Keratinocyte (primary cell): ENCODE data around the gene USP26. TPM values are rescaled to one million over a fixed set of nuclear protein-coding genes. Genes with fewer than 3 reads are reported as not detected.

ENCODE experiments used
- DNase-seq: peaks from one replicate; pipeline ENCODE4 v3.0.0-alpha.2; 2011; ENCODE audit warnings: low read depth, missing footprints, low spot score
- FAIRE-seq: peaks from 2 replicates; lab custom pipeline; 2011; peaks lifted over from hg19 to GRCh38; lab: Jason Lieb, UNC
- H2AFZ ChIP-seq: 2 replicates; pipeline ENCODE4 v1.6.0; 2012; ENCODE audit warnings: low read length, control low read depth, inconsistent platforms; ENCODE audit not compliant: control insufficient read depth
- H3K27ac ChIP-seq: 2 replicates; pipeline ENCODE4 v1.5.1; 2011; ENCODE audit warnings: low read length; ENCODE audit not compliant: control insufficient read depth, insufficient read depth
- H3K27me3 ChIP-seq: 3 replicates; pipeline ENCODE4 v1.6.0; 2011; ENCODE audit warnings: low read length; ENCODE audit not compliant: control insufficient read depth, insufficient read depth; ENCODE audit errors: extremely low read depth
- H3K36me3 ChIP-seq, 2 experiments: 2 replicates in 1 of 2; 3 replicates in 1 of 2; pipeline ENCODE4 v1.5.1; 2011; ENCODE audit warnings: low read length in 2 of 2, mild to moderate bottlenecking in 1 of 2; ENCODE audit not compliant: control insufficient read depth in 2 of 2, insufficient read depth in 2 of 2; ENCODE audit errors: extremely low read depth in 1 of 2
- H3K4me1 ChIP-seq: 3 replicates; pipeline ENCODE4 v1.5.1; 2011; ENCODE audit warnings: low read length; ENCODE audit not compliant: control insufficient read depth, insufficient read depth; ENCODE audit errors: extremely low read depth
- H3K4me2 ChIP-seq: 3 replicates; pipeline ENCODE4 v1.6.0; 2011; ENCODE audit warnings: low read depth, low read length; ENCODE audit not compliant: control insufficient read depth, insufficient read depth; ENCODE audit errors: extremely low read depth
- H3K4me3 ChIP-seq, 3 experiments: fragments of 200-600 bp in 1 of 3; sonication (generic) in 1 of 3; 2 replicates in 2 of 3; 3 replicates in 1 of 3; pipeline ENCODE4 v1.5.1; 2011 to 2016; ENCODE audit warnings: low read length in 3 of 3, mild to moderate bottlenecking in 3 of 3, control low read depth in 2 of 3, inconsistent platforms in 1 of 3, low read depth in 1 of 3, mixed read lengths in 1 of 3, mixed run types in 1 of 3, moderate library complexity in 1 of 3; ENCODE audit not compliant: control insufficient read depth in 2 of 3, insufficient read depth in 2 of 3; ENCODE audit errors: extremely low read depth in 1 of 3
- H3K79me2 ChIP-seq: 2 replicates; pipeline ENCODE4 v1.6.0; 2012; ENCODE audit warnings: low read length; ENCODE audit not compliant: control insufficient read depth, insufficient read depth
- H3K9ac ChIP-seq: 3 replicates; pipeline ENCODE4 v1.6.0; 2011; ENCODE audit warnings: low read length; ENCODE audit not compliant: control insufficient read depth, insufficient read depth; ENCODE audit errors: extremely low read depth
- H3K9me1 ChIP-seq: 3 replicates; pipeline ENCODE4 v1.6.0; 2011; ENCODE audit warnings: low read length; ENCODE audit not compliant: control insufficient read depth, insufficient read depth; ENCODE audit errors: extremely low read depth
- H3K9me3 ChIP-seq: 2 replicates; pipeline ENCODE4 v1.5.1; 2012; ENCODE audit warnings: low read depth, low read length; ENCODE audit not compliant: control insufficient read depth
- H4K20me1 ChIP-seq: 3 replicates; pipeline ENCODE4 v1.6.0; 2011; ENCODE audit warnings: low read length; ENCODE audit not compliant: control insufficient read depth, insufficient read depth; ENCODE audit errors: extremely low read depth
- CTCF ChIP-seq, 3 experiments: IDR thresholded peaks in 1 of 3; conservative IDR thresholded peaks in 1 of 3; optimal IDR thresholded peaks in 1 of 3; 2 replicates in 2 of 3; 3 replicates in 1 of 3; pipeline versions ENCODE3 to v1.5.1; 2011; ENCODE audit warnings: low read length in 3 of 3, mild to moderate bottlenecking in 3 of 3, moderate library complexity in 2 of 3, control low read depth in 1 of 3, inconsistent platforms in 1 of 3; ENCODE audit not compliant: insufficient read depth in 2 of 3; ENCODE audit errors: extremely low read depth in 1 of 3
- EZH2 ChIP-seq: IDR thresholded peaks from one replicate; pipeline ENCODE4 v1.6.1; 2012; ENCODE audit warnings: inconsistent platforms, mild to moderate bottlenecking, low read length, moderate library complexity
- dilution Hi-C: fragments of 300-500 bp; cut with MboI; formaldehyde crosslinking; loops from one replicate; pipeline ENCODE4 v1.7.0; 2020; ENCODE audit warnings: low sequenced_read_pairs; ENCODE audit not compliant: extremely low pct_ligation_motif_present
- polyA plus RNA-seq, 5 experiments: library from polyadenylated mRNA; depleted of rRNA in 3 of 5; stranded (reverse) in 3 of 5; stranded (forward) in 1 of 5; unstranded in 1 of 5; fragments of >200 nt; gene quantifications; 1 replicate in 1 of 5; 2 replicates in 3 of 5; 3 replicates in 1 of 5; pipeline versions ENCODE4 v1.2.1 to v1.2.3, GENCODE V29; 2011 to 2012; ENCODE audit warnings: missing spikeins in 2 of 5, low read depth in 1 of 5, low replicate concordance in 1 of 5

USP26 gene
- polyA plus RNA-seq, 1 donor (not counting 4 experiments of a cell fraction or from before 2014, with no cell fraction given), result not detected

GRCh38 chrX:133090236-133090809 lies 6.6 kb downstream of the USP26 start:
- H3K4me2 ChIP-seq, result peak overlapping the region; percentile 16

DNA sequence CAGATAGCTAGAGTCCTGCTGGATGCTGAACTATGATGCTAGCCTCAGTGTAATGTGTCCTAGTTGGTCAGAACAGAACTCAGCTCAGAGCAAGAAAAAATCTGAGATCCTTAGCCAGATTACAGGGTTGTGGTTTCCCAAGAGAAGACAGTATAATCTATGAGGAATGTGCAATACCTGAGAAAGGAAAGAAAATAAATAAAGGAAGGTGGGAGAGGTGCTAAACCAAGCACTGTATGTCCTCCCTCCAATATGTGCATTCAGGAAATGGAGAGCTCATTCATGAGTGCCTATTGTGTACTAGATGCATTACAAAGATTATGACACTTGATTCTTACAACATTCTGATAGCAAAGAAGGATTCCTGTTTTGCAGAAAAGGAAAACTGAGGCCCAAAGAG lies 7.5 kb downstream of the USP26 start:
- Histone ChIP-seq H4K20me1 (no peaks in the 10 kb centered on the region), H3K4me1 (peaks cover 18% of the 10 kb centered on the region), H3K36me3 (no peaks in the 10 kb centered on the region), H3K27me3 (no peaks in the 10 kb centered on the region), H3K4me3 (no peak overlapping the region), H3K9me3 (no peaks in the 10 kb centered on the region), H3K9ac (no peak overlapping the region), H3K79me2 (no peaks in the 10 kb centered on the region), H3K4me2 (no peak overlapping the region), H3K27ac (no peak overlapping the region), H2AFZ (no peak overlapping the region), H3K9me1 (no peaks in the 10 kb centered on the region)
- TF ChIP-seq CTCF (optimal IDR thresholded peaks at IDR 0.05 in 1 of 3, IDR thresholded peaks at IDR 0.05 in 1 of 3, conservative IDR thresholded peaks at IDR 0.05 in 1 of 3; ENCODE audit: extremely low read depth in 1 of 3, insufficient read depth in 2 of 3, low read length in 3 of 3) (no peak), EZH2 (no peak)
- no peak for DNase-seq
- peak; percentile 69 for FAIRE-seq
- dilution Hi-C loops, result no loop called here

More at GRCh38 chrX:133090236-133090809, 6.6 kb downstream of the USP26 start:
- DNase-seq, result no peak
- no peak overlapping the region for H3K4me3 ChIP-seq
- FAIRE-seq, result no peak
- H3K4me1 ChIP-seq, result peaks cover 18% of the 10 kb centered on the region
- no peak overlapping the region for H3K27ac ChIP-seq
- no peaks in the 10 kb centered on the region for H3K9me3 ChIP-seq
- H3K79me2 ChIP-seq, result no peaks in the 10 kb centered on the region
- H3K9ac ChIP-seq, result no peak overlapping the region
- no peaks in the 10 kb centered on the region for H3K27me3 ChIP-seq
- H4K20me1 ChIP-seq, result no peaks in the 10 kb centered on the region
- no peaks in the 10 kb centered on the region for H3K36me3 ChIP-seq
- no peak overlapping the region for H2AFZ ChIP-seq
- no peak for TF ChIP-seq EZH2
- no peak for TF ChIP-seq CTCF (optimal IDR thresholded peaks at IDR 0.05 in 1 of 3, IDR thresholded peaks at IDR 0.05 in 1 of 3, conservative IDR thresholded peaks at IDR 0.05 in 1 of 3; ENCODE audit: extremely low read depth in 1 of 3, insufficient read depth in 2 of 3, low read length in 3 of 3)
- no peaks in the 10 kb centered on the region for H3K9me1 ChIP-seq
- dilution Hi-C loops, result no loop called here
